Kidney capillary endothelial cell (primary cell): ENCODE data around the gene CCDC9.
"Not testable (repeated sequence)": the region's sequence is repeated elsewhere in the genome, so short reads cannot be mapped to it uniquely, and the experiment has no call there.

Experiments used
- DNase-seq: peaks from one replicate; pipeline ENCODE4 v3.0.0-alpha.2; 2018; ENCODE audit warnings: low spot score

CCDC9 gene

GRCh38 chr19:47232422-47233211 lies 23.7 kb upstream of the CCDC9 start:
- DNase-seq, result peak; percentile 69

GRCh38 chr19:47236072-47236675 lies 20.2 kb upstream of the CCDC9 start:
- no peak for DNase-seq

- no peak for DNase-seq
Measured at GRCh38 chr19:47239152-47239551, 17.2 kb upstream of the CCDC9 start.

- no peak for DNase-seq
Measured at GRCh38 chr19:47239610-47240296, 16.6 kb upstream of the CCDC9 start.

- no peak for DNase-seq
Measured at GRCh38 chr19:47240556-47240955, 15.8 kb upstream of the CCDC9 start.

- DNase-seq, result peak; percentile 50
Measured at GRCh38 chr19:47240996-47241918, 15.1 kb upstream of the CCDC9 start.

GRCh38 chr19:47241919-47242577 lies 14.3 kb upstream of the CCDC9 start:
- DNase-seq, result no peak

GRCh38 chr19:47243364-47243775 lies 13.0 kb upstream of the CCDC9 start:
- DNase-seq, result no peak

- peak; percentile 97 for DNase-seq
Measured at GRCh38 chr19:47243776-47244547, 12.4 kb upstream of the CCDC9 start.

- DNase-seq, result peak; percentile 63
Measured at GRCh38 chr19:47247308-47247990, 8.9 kb upstream of the CCDC9 start.

GRCh38 chr19:47253016-47253415 lies 3.3 kb upstream of the CCDC9 start:
- not testable (repeated sequence) for DNase-seq

- DNase-seq, result no peak
Measured at GRCh38 chr19:47253467-47253881, 2.9 kb upstream of the CCDC9 start.

GRCh38 chr19:47253970-47254369 lies 2.4 kb upstream of the CCDC9 start:
- DNase-seq, result no peak

- peak; percentile 98 for DNase-seq
Measured at GRCh38 chr19:47256693-47257410, 527 bp downstream of the CCDC9 start.

GRCh38 chr19:47257411-47258169 lies 1.3 kb downstream of the CCDC9 start:
- no peak for DNase-seq

GRCh38 chr19:47258434-47258833 lies 2.1 kb downstream of the CCDC9 start:
- DNase-seq, result no peak

- DNase-seq, result no peak
Measured at GRCh38 chr19:47258895-47259555, 2.7 kb downstream of the CCDC9 start.

GRCh38 chr19:47260476-47260875 lies 4.2 kb downstream of the CCDC9 start:
- no peak for DNase-seq
